Activated naive CD4-positive, alpha-beta T cell treated with Interleukin-2 at 50 U/mL for 16 hours (primary cell): Measurements from ENCODE around the gene TCTN2.

Source experiments
- DNase-seq: peaks from one replicate; pipeline ENCODE4 v3.0.0-alpha.2; 2020

TCTN2 gene

GRCh38 chr12:123744836-123745235 lies 73.9 kb downstream of the TCTN2 start:
- DNase-seq = no peak

- DNase-seq = no peak
Measured at GRCh38 chr12:123747309-123747708, 76.4 kb downstream of the TCTN2 start.

GRCh38 chr12:123748161-123748560 lies 77.2 kb downstream of the TCTN2 start:
- DNase-seq = no peak

GRCh38 chr12:123748661-123749060 lies 77.7 kb downstream of the TCTN2 start:
- DNase-seq = no peak

- no peak for DNase-seq
Measured at GRCh38 chr12:123749355-123749754, 78.4 kb downstream of the TCTN2 start.

- DNase-seq = no peak
Measured at GRCh38 chr12:123750159-123750656, 79.3 kb downstream of the TCTN2 start.

- no peak for DNase-seq
Measured at GRCh38 chr12:123752046-123752445, 81.1 kb downstream of the TCTN2 start.

GRCh38 chr12:123754041-123754772 lies 83.3 kb downstream of the TCTN2 start:
- DNase-seq = no peak

- DNase-seq = no peak
Measured at GRCh38 chr12:123757561-123757960, 86.6 kb downstream of the TCTN2 start.
